A549 (cell line): ENCODE measurements around the gene STRN4. TPM values are rescaled to one million over a fixed set of nuclear protein-coding genes. Genes with fewer than 3 reads are reported as not detected.

Experiments used
- ATAC-seq, 2 experiments: fragments of 200-7000 bp in 1 of 2; fragments of >200 bp in 1 of 2; cut with Nextera tagmentation in 1 of 2; cut with Tn5 transposase in 1 of 2; 3 replicates each; pipeline versions ENCODE4 v1.8.0 to v1.9.1; 2018 to 2020; ENCODE audit warnings: mild to moderate bottlenecking in 1 of 2, moderate library complexity in 1 of 2
- CTCF ChIA-PET: fragments of 300-600 bp; sonication (Branson Sonifier 250); formaldehyde crosslinking; extraction: SDS; loops from one replicate; lab custom pipeline; 2021; ENCODE audit warnings: antibody characterized with exemption, inconsistent platforms; lab: Yijun Ruan, JAX
- POLR2A ChIA-PET: fragments of 350-600 bp; formaldehyde crosslinking; extraction: SDS; loops from one replicate; lab custom pipeline; 2021; ENCODE audit warnings: antibody characterized with exemption, inconsistent platforms; lab: Yijun Ruan, JAX
- DNase-seq, 2 experiments: peaks; one replicate each; pipeline versions ENCODE4 v3.0.0 to v3.0.0-alpha.2; 2011 to 2016; ENCODE audit warnings: low read depth in 1 of 2, low spot score in 1 of 2
- FAIRE-seq: peaks from 2 replicates; lab custom pipeline; 2011; peaks lifted over from hg19 to GRCh38; lab: Jason Lieb, UNC
- H3K27ac ChIP-seq, 2 experiments: fragments of >200 bp; sonication (Bioruptor Twin); formaldehyde crosslinking; 3 replicates each; pipeline ENCODE4 v1.5.1; 2016 to 2017
- H3K4me1 ChIP-seq: fragments of >200 bp; sonication (Bioruptor Twin); formaldehyde crosslinking; 3 replicates; pipeline ENCODE4 v1.6.1; 2016
- H3K4me2 ChIP-seq: fragments of >200 bp; sonication (Bioruptor Twin); formaldehyde crosslinking; 3 replicates; pipeline ENCODE4 v1.6.1; 2016
- H3K4me3 ChIP-seq: fragments of >200 bp; sonication (Bioruptor Twin); formaldehyde crosslinking; 3 replicates; pipeline ENCODE4 v1.5.1; 2016
- H3K9me3 ChIP-seq: fragments of >200 bp; sonication (Bioruptor Twin); formaldehyde crosslinking; 3 replicates; pipeline ENCODE4 v1.6.1; 2016
- CHD2 ChIP-seq: fragments of 150-350 bp; IDR thresholded peaks from 2 replicates; pipeline ENCODE4 v1.6.1; 2014; ENCODE audit warnings: low read length; ENCODE audit not compliant: partially characterized antibody
- EHMT2 ChIP-seq: fragments of 200-600 bp; sonication (generic); IDR thresholded peaks from 2 replicates; pipeline ENCODE4 v1.6.1; 2016; ENCODE audit warnings: antibody characterized with exemption, low read depth, mild to moderate bottlenecking, moderate library complexity
- FOSL2 ChIP-seq, 2 experiments: fragments of 450-650 bp in 1 of 2; fragments of >200 bp in 1 of 2; sonication (Bioruptor Twin) in 1 of 2; formaldehyde crosslinking; IDR thresholded peaks; 2 replicates each; pipeline versions ENCODE4 v1.5.0 to v1.6.1; 2016 to 2020; ENCODE audit warnings: mild to moderate bottlenecking in 1 of 2, moderate library complexity in 1 of 2
- FOXS1 ChIP-seq: fragments of 250-450 bp; sonication (Bioruptor Pico); IDR thresholded peaks from 2 replicates; pipeline ENCODE4 v1.5.0; 2020; ENCODE audit warnings: mild to moderate bottlenecking, moderate library complexity
- HDAC2 ChIP-seq: fragments of 200-600 bp; sonication (generic); IDR thresholded peaks from 2 replicates; pipeline ENCODE4 v1.6.1; 2016
- HEYL ChIP-seq: fragments of 250-450 bp; sonication (Bioruptor Pico); IDR thresholded peaks from 2 replicates; pipeline ENCODE4 v1.8.0; 2021; ENCODE audit warnings: mild to moderate bottlenecking, moderate library complexity
- HOXB5 ChIP-seq: fragments of 250-450 bp; sonication (Bioruptor Pico); IDR thresholded peaks from 2 replicates; pipeline ENCODE4 v1.5.0; 2020; ENCODE audit warnings: mild to moderate bottlenecking, moderate library complexity
- KDM1A ChIP-seq: fragments of 200-600 bp; sonication (generic); IDR thresholded peaks from 2 replicates; pipeline ENCODE4 v1.6.1; 2016; ENCODE audit warnings: low read depth, mild to moderate bottlenecking
- MAFK ChIP-seq: fragments of 450-650 bp; IDR thresholded peaks from 2 replicates; pipeline ENCODE4 v1.6.1; 2014; ENCODE audit not compliant: partially characterized antibody
- MYC ChIP-seq: IDR thresholded peaks from 2 replicates; pipeline ENCODE4 v1.6.1; 2012; ENCODE audit warnings: mild to moderate bottlenecking, inconsistent platforms, low read length, improper control_type of control experiment, borderline replicate concordance
- PHF8 ChIP-seq: fragments of 200-600 bp; sonication (generic); IDR thresholded peaks from 2 replicates; pipeline ENCODE4 v1.6.1; 2016; ENCODE audit warnings: low read depth, mild to moderate bottlenecking, antibody characterized with exemption, moderate library complexity, borderline replicate concordance
- POLR2AphosphoS2 ChIP-seq: conservative IDR thresholded peaks from 2 replicates; pipeline ENCODE4 v1.6.1; 2012; ENCODE audit warnings: low read length, improper control_type of control experiment, inconsistent platforms
- RARB ChIP-seq: fragments of 250-450 bp; sonication (Bioruptor Pico); IDR thresholded peaks from 2 replicates; pipeline ENCODE4 v1.8.0; 2021; ENCODE audit warnings: mild to moderate bottlenecking, moderate library complexity
- RCOR1 ChIP-seq: fragments of 150-350 bp; IDR thresholded peaks from 2 replicates; pipeline ENCODE4 v1.6.1; 2014; ENCODE audit warnings: antibody characterized with exemption, low read length, low read depth
- RNF2 ChIP-seq: fragments of 200-600 bp; sonication (generic); IDR thresholded peaks from 2 replicates; pipeline ENCODE4 v1.6.1; 2016; ENCODE audit warnings: low read depth, mild to moderate bottlenecking, antibody characterized with exemption, moderate library complexity, borderline replicate concordance
- SREBF2 ChIP-seq: fragments of 450-650 bp; IDR thresholded peaks from 2 replicates; pipeline ENCODE4 v1.6.1; 2014; ENCODE audit warnings: mild to moderate bottlenecking, moderate library complexity
- TFCP2L1 ChIP-seq: fragments of 250-450 bp; sonication (Bioruptor Pico); IDR thresholded peaks from 2 replicates; pipeline ENCODE4 v1.5.0; 2021; ENCODE audit warnings: mild to moderate bottlenecking
- ZC3H11A ChIP-seq: fragments of 450-650 bp; IDR thresholded peaks from 2 replicates; pipeline ENCODE4 v1.6.1; 2014; ENCODE audit warnings: antibody characterized with exemption, mild to moderate bottlenecking
- ZNF302 ChIP-seq: fragments of 250-450 bp; sonication (Bioruptor Pico); IDR thresholded peaks from 2 replicates; pipeline ENCODE4 v1.9.0; 2021; ENCODE audit warnings: inconsistent platforms, mild to moderate bottlenecking, moderate library complexity
- WGBS: methylation state at CpG from one replicate; pipeline ENCODE4 v1.1.6; 2017; ENCODE audit errors: missing lambda C conversion rate; 5-methylcytosine and 5-hydroxymethylcytosine counted together
- polyA plus RNA-seq, 4 experiments: library from polyadenylated mRNA; depleted of rRNA in 3 of 4; stranded (reverse); fragments of >200 nt; fragmentation: RNase III in 1 of 4; extraction: RNeasy Plus Mini Kit Qiagen cat#74134 plus additional on column Dnase treatment in 1 of 4; gene quantifications; 2 replicates in 3 of 4; 3 replicates in 1 of 4; pipeline ENCODE4 v1.2.3, GENCODE V29; 2011 to 2017
- TF ChIP-seq, protein P1 (sequence below): fragments of >200 bp; sonication (Bioruptor Twin); formaldehyde crosslinking; IDR thresholded peaks from 3 replicates; pipeline ENCODE4 v1.5.1; 2016
- TF ChIP-seq, protein P2 (sequence below): fragments of >200 bp; sonication (Bioruptor Twin); formaldehyde crosslinking; IDR thresholded peaks from 2 replicates; pipeline ENCODE4 v1.6.1; 2016
- TF ChIP-seq, protein P3 (sequence below): fragments of 200-600 bp; sonication (generic); IDR thresholded peaks from 2 replicates; pipeline ENCODE4 v1.6.1; 2016; ENCODE audit warnings: antibody characterized with exemption, mild to moderate bottlenecking, moderate library complexity
- TF ChIP-seq, protein P4 (sequence below): fragments of 250-450 bp; sonication (Bioruptor Pico); IDR thresholded peaks from 2 replicates; pipeline ENCODE4 v1.5.0; 2020; ENCODE audit warnings: low read depth, mild to moderate bottlenecking, moderate library complexity

The STRN4 gene
- polyA plus RNA-seq, 2 of the 4 experiments (the other 2 are of a cell fraction) = 62.8 to 70.0 TPM

DNA sequence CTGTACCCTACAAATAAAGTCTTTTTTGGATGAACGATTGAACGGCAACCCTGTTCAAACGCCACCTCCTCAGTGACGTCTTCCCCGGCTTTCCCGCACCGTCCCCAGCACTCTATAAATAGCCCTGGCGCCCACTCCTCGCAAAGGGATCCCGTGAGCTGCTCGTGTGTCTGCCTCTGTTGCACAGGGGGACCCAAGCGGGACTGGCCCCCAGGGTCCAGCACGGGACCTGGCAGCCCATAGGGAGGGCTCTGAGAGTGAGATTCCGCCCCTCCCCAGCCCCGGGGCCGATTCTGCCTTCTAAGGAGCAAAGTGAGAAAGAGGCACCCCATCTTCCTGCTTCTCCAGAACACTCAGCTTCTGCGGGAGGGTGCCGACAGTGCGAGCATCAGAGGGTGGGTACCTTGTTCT lies 8.5 kb downstream of the STRN4 start:
- Histone ChIP-seq H3K4me3 (no peak overlapping the region), H3K4me1 (peaks cover 14% of the 10 kb centered on the region)
- no peak for DNase-seq
- no peak for TF ChIP-seq EHMT2
- TF ChIP-seq HOXB5 (CRISPR knock-in tag) = no peak
- no peak for TF ChIP-seq ZNF302
- no peak for TF ChIP-seq MYC
- TF ChIP-seq TFCP2L1 = no peak
- no peak for TF ChIP-seq KDM1A
- TF ChIP-seq, protein P1, sequence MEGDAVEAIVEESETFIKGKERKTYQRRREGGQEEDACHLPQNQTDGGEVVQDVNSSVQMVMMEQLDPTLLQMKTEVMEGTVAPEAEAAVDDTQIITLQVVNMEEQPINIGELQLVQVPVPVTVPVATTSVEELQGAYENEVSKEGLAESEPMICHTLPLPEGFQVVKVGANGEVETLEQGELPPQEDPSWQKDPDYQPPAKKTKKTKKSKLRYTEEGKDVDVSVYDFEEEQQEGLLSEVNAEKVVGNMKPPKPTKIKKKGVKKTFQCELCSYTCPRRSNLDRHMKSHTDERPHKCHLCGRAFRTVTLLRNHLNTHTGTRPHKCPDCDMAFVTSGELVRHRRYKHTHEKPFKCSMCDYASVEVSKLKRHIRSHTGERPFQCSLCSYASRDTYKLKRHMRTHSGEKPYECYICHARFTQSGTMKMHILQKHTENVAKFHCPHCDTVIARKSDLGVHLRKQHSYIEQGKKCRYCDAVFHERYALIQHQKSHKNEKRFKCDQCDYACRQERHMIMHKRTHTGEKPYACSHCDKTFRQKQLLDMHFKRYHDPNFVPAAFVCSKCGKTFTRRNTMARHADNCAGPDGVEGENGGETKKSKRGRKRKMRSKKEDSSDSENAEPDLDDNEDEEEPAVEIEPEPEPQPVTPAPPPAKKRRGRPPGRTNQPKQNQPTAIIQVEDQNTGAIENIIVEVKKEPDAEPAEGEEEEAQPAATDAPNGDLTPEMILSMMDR = no peak
- TF ChIP-seq POLR2AphosphoS2 = no peak
- TF ChIP-seq HEYL (CRISPR knock-in tag) = no peak
- TF ChIP-seq CHD2 = no peak
- TF ChIP-seq, protein P2, sequence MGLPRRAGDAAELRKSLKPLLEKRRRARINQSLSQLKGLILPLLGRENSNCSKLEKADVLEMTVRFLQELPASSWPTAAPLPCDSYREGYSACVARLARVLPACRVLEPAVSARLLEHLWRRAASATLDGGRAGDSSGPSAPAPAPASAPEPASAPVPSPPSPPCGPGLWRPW = no peak
- no peak for TF ChIP-seq RARB (CRISPR knock-in tag)
- no peak for TF ChIP-seq SREBF2
- TF ChIP-seq, protein P3, sequence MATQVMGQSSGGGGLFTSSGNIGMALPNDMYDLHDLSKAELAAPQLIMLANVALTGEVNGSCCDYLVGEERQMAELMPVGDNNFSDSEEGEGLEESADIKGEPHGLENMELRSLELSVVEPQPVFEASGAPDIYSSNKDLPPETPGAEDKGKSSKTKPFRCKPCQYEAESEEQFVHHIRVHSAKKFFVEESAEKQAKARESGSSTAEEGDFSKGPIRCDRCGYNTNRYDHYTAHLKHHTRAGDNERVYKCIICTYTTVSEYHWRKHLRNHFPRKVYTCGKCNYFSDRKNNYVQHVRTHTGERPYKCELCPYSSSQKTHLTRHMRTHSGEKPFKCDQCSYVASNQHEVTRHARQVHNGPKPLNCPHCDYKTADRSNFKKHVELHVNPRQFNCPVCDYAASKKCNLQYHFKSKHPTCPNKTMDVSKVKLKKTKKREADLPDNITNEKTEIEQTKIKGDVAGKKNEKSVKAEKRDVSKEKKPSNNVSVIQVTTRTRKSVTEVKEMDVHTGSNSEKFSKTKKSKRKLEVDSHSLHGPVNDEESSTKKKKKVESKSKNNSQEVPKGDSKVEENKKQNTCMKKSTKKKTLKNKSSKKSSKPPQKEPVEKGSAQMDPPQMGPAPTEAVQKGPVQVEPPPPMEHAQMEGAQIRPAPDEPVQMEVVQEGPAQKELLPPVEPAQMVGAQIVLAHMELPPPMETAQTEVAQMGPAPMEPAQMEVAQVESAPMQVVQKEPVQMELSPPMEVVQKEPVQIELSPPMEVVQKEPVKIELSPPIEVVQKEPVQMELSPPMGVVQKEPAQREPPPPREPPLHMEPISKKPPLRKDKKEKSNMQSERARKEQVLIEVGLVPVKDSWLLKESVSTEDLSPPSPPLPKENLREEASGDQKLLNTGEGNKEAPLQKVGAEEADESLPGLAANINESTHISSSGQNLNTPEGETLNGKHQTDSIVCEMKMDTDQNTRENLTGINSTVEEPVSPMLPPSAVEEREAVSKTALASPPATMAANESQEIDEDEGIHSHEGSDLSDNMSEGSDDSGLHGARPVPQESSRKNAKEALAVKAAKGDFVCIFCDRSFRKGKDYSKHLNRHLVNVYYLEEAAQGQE = no peak
- TF ChIP-seq, all 56 proteins: peak for 0
- H3K27ac ChIP-seq = no peak overlapping the region
- ChIA-PET POLR2A (no interaction called here), CTCF (interaction anchor here (0.8 to 12.9 kb wide), 11 partner anchors 9 to 103 kb away, joined by 3 to 205 read pairs (median 4); no protein-coding TSS in a partner anchor)
- no peaks in the 10 kb centered on the region for H3K9me3 ChIP-seq
- ATAC-seq (no peak), FAIRE-seq (no peak)
- H3K4me2 ChIP-seq = no peak overlapping the region
- WGBS = 93% methylated on average over 19 of the region's 19 CpGs

DNA sequence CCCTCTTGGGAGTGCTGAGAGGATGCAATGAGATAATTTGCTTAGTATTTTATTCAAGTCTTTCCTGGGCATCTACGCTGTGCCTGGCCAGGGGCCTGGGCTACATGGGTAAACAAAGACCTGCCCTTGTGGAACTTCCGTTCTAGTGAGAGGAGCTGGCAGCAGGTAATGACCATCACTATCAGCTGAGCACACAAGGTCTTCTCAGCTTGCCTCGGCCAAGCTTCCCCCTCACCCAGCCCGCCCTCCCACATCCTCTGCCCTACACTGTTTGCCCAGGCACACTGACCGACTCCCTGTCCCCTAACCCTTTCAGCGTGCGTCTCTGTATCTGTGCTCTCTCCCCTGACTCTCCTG lies 9.0 kb downstream of the STRN4 start:
- H3K9me3 ChIP-seq = no peaks in the 10 kb centered on the region
- H3K27ac ChIP-seq = no peak overlapping the region
- TF ChIP-seq RNF2 = no peak
- TF ChIP-seq, protein P4, sequence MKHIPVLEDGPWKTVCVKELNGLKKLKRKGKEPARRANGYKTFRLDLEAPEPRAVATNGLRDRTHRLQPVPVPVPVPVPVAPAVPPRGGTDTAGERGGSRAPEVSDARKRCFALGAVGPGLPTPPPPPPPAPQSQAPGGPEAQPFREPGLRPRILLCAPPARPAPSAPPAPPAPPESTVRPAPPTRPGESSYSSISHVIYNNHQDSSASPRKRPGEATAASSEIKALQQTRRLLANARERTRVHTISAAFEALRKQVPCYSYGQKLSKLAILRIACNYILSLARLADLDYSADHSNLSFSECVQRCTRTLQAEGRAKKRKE (CRISPR knock-in tag) = no peak
- no peak for TF ChIP-seq FOXS1 (CRISPR knock-in tag)
- no peak for TF ChIP-seq RCOR1
- TF ChIP-seq FOSL2 (IDR thresholded peaks at IDR 0.05) = no peak
- TF ChIP-seq FOSL2 (CRISPR knock-in tag; IDR thresholded peaks at IDR 0.05) = no peak
- TF ChIP-seq ZC3H11A = no peak
- TF ChIP-seq SREBF2 = no peak
- TF ChIP-seq KDM1A = no peak
- TF ChIP-seq MAFK = no peak
- TF ChIP-seq, protein P1 = no peak
- TF ChIP-seq HDAC2 = no peak
- TF ChIP-seq PHF8 = no peak
- no peak overlapping the region for H3K4me2 ChIP-seq
- ChIA-PET CTCF (interaction anchor here (0.8 to 12.9 kb wide), 11 partner anchors 9 to 103 kb away, joined by 3 to 205 read pairs (median 4); no protein-coding TSS in a partner anchor), POLR2A (no interaction called here)
- WGBS = 86% methylated on average over 7 of the region's 7 CpGs
- H3K4me3 ChIP-seq = no peak overlapping the region
- DNase-seq (no peak), FAIRE-seq (no peak), ATAC-seq (no peak)
- H3K4me1 ChIP-seq = peaks cover 18% of the 10 kb centered on the region
